ENCODE data around the gene RGS16. TPM values are rescaled to one million over a fixed set of nuclear protein-coding genes. Genes with fewer than 3 reads are reported as not detected.

Gene RGS16
- total RNA-seq, 1 donor from 2014 or later: 12.5 TPM

DNA sequence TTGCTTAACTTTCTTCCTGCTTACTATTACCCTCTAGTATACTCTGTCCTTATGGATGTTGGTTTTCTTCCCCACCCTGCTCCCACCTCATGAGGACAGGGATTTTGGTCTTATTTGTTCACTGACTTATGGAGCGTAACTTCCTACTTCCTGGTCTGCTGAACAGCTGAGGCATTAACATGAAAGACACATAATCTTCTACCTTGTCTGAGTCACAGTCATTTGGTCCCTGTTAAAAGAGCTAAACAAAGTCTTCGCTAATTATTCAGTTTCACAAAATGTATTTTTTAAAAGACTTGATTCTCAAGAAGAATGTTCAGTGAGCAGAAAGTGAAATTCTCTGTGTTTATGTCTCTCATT, 33.6 kb downstream of the RGS16 start:
- Mint-ChIP-seq H3K27ac (no peak overlapping the region), H3K36me3 (no peaks in the 10 kb centered on the region), H3K4me1 (no peaks in the 10 kb centered on the region)

GRCh38 chr1:182569939-182570610, 34.1 kb downstream of the RGS16 start:
- no peak overlapping the region for H3K4me3 ChIP-seq
- Mint-ChIP-seq H3K9me3 (no peaks in the 10 kb centered on the region), H3K36me3 (no peaks in the 10 kb centered on the region), H3K4me3 (no peak overlapping the region), H3K27ac (no peak overlapping the region), H3K4me1 (no peaks in the 10 kb centered on the region), H3K27me3 (ENCODE audit: insufficient read depth, low read depth) (no peaks in the 10 kb centered on the region)
- H3K9me3 ChIP-seq (ENCODE audit: low read depth): no peaks in the 10 kb centered on the region
- no peak overlapping the region for H2AFZ ChIP-seq (replicated peaks)
- H3K27ac ChIP-seq: no peak overlapping the region
- no peaks in the 10 kb centered on the region for H3K36me3 ChIP-seq
- DNase-seq (ENCODE audit: low spot score): no peak
- H3K4me1 ChIP-seq: no peaks in the 10 kb centered on the region
- no peaks in the 10 kb centered on the region for H4K20me1 ChIP-seq (ENCODE audit: low read depth)
- TF ChIP-seq EZH2phosphoT487 (IDR thresholded peaks at IDR 0.05) (no peak), EZH2 (IDR thresholded peaks at IDR 0.05) (no peak), CTCF (IDR thresholded peaks at IDR 0.05) (no peak)
- no peak overlapping the region for H3K9ac ChIP-seq
- no peak overlapping the region for H3K4me2 ChIP-seq
- no peaks in the 10 kb centered on the region for H3F3A ChIP-seq (ENCODE audit: low read depth)
- no peaks in the 10 kb centered on the region for H3K27me3 ChIP-seq
- no peaks in the 10 kb centered on the region for H3K79me2 ChIP-seq (ENCODE audit: low read depth)

More for the DNA sequence above, 33.6 kb downstream of the RGS16 start:
- no peak for TF ChIP-seq EZH2phosphoT487 (IDR thresholded peaks at IDR 0.05)
- TF ChIP-seq CTCF (IDR thresholded peaks at IDR 0.05): no peak
- TF ChIP-seq EZH2 (IDR thresholded peaks at IDR 0.05): no peak
- no peak overlapping the region for H3K4me3 Mint-ChIP-seq
- no peaks in the 10 kb centered on the region for H3K36me3 ChIP-seq
- no peaks in the 10 kb centered on the region for H3K27me3 Mint-ChIP-seq (ENCODE audit: insufficient read depth, low read depth)
- H4K20me1 ChIP-seq (ENCODE audit: low read depth): no peaks in the 10 kb centered on the region
- no peaks in the 10 kb centered on the region for H3K9me3 Mint-ChIP-seq
- no peak overlapping the region for H2AFZ ChIP-seq (replicated peaks)
- no peaks in the 10 kb centered on the region for H3F3A ChIP-seq (ENCODE audit: low read depth)
- no peak overlapping the region for H3K9ac ChIP-seq
- no peak overlapping the region for H3K4me3 ChIP-seq
- H3K27ac ChIP-seq: no peak overlapping the region
- no peaks in the 10 kb centered on the region for H3K27me3 ChIP-seq
- H3K4me2 ChIP-seq: no peak overlapping the region
- H3K9me3 ChIP-seq (ENCODE audit: low read depth): no peaks in the 10 kb centered on the region
- no peaks in the 10 kb centered on the region for H3K4me1 ChIP-seq
- no peaks in the 10 kb centered on the region for H3K79me2 ChIP-seq (ENCODE audit: low read depth)
- no peak for DNase-seq (ENCODE audit: low spot score)

GRCh38 chr1:182568647-182569284, 35.4 kb downstream of the RGS16 start:
- no peak overlapping the region for H3K4me3 Mint-ChIP-seq
- Histone ChIP-seq H3K4me2 (no peak overlapping the region), H4K20me1 (ENCODE audit: low read depth) (no peaks in the 10 kb centered on the region), H3K9ac (no peak overlapping the region), H3F3A (ENCODE audit: low read depth) (no peaks in the 10 kb centered on the region), H2AFZ (replicated peaks) (no peak overlapping the region), H3K79me2 (ENCODE audit: low read depth) (no peaks in the 10 kb centered on the region), H3K4me1 (no peaks in the 10 kb centered on the region), H3K27me3 (no peaks in the 10 kb centered on the region), H3K36me3 (no peaks in the 10 kb centered on the region), H3K27ac (no peak overlapping the region), H3K4me3 (no peak overlapping the region), H3K9me3 (ENCODE audit: low read depth) (no peaks in the 10 kb centered on the region)
- DNase-seq (ENCODE audit: low spot score): no peak
- no peaks in the 10 kb centered on the region for H3K4me1 Mint-ChIP-seq
- no peaks in the 10 kb centered on the region for H3K36me3 Mint-ChIP-seq
- H3K27me3 Mint-ChIP-seq (ENCODE audit: insufficient read depth, low read depth): no peaks in the 10 kb centered on the region
- no peak overlapping the region for H3K27ac Mint-ChIP-seq
- TF ChIP-seq CTCF (IDR thresholded peaks at IDR 0.05) (no peak), EZH2phosphoT487 (IDR thresholded peaks at IDR 0.05) (no peak), EZH2 (IDR thresholded peaks at IDR 0.05) (no peak)
- no peaks in the 10 kb centered on the region for H3K9me3 Mint-ChIP-seq

All from neural progenitor cell (in vitro differentiated cells).